Subcutaneous abdominal adipose tissue (tissue), 5 donors: ENCODE measurements around the gene PTPRJ.
"Not testable (repeated sequence)": the region's sequence is repeated elsewhere in the genome, so short reads cannot be mapped to it uniquely, and the experiment has no call there.

Experiments
- H3K27ac ChIP-seq: one replicate; pipeline ENCODE4 v1.7.0; 2013; ENCODE audit warnings: low read depth, mild to moderate bottlenecking, inconsistent platforms, low read length, moderate library complexity
- H3K27me3 ChIP-seq, 5 donors: one replicate each; pipeline ENCODE4 v1.7.0; 2013; ENCODE audit warnings: low read length in 5 of 5, inconsistent platforms in 1 of 5; ENCODE audit not compliant: control insufficient read depth in 5 of 5, insufficient read depth in 4 of 5
- H3K36me3 ChIP-seq, 5 donors: one replicate each; pipeline ENCODE4 v1.7.0; 2013; ENCODE audit warnings: low read length in 5 of 5; ENCODE audit not compliant: control insufficient read depth in 5 of 5, insufficient read depth in 5 of 5
- H3K4me1 ChIP-seq, 5 donors: one replicate each; pipeline ENCODE4 v1.7.0; 2013; ENCODE audit warnings: low read length in 5 of 5, mild to moderate bottlenecking in 3 of 5, moderate library complexity in 1 of 5; ENCODE audit not compliant: control insufficient read depth in 5 of 5, insufficient read depth in 5 of 5
- H3K4me3 ChIP-seq, 5 donors: one replicate each; pipeline ENCODE4 v1.7.0; 2013; ENCODE audit warnings: low read length in 5 of 5, low read depth in 1 of 5
- H3K9ac ChIP-seq, 5 donors: one replicate each; pipeline ENCODE4 v1.7.0; 2013; ENCODE audit warnings: low read length in 5 of 5, mild to moderate bottlenecking in 4 of 5, moderate library complexity in 3 of 5
- H3K9me3 ChIP-seq, 5 donors: one replicate each; pipeline ENCODE4 v1.7.0; 2013; ENCODE audit warnings: low read length in 5 of 5; ENCODE audit not compliant: control insufficient read depth in 5 of 5
- donor health status: healthy.
- donor health status: healthy.
- donor health status: healthy.
- donor health status: healthy.
- donor health status: healthy.

PTPRJ gene

GRCh38 chr11:48123254-48123875, 143.0 kb downstream of the PTPRJ start:
- Histone ChIP-seq H3K4me3 (no peak overlapping the region), H3K27me3 (no peaks in the 10 kb centered on the region), H3K27ac (no peak overlapping the region), H3K4me1 (no peaks in the 10 kb centered on the region), H3K9me3 (no peaks in the 10 kb centered on the region), H3K36me3 (peaks cover 13 to 53% (median 21%) of the 10 kb centered on the region in 5 donors), H3K9ac (no peak overlapping the region)

DNA sequence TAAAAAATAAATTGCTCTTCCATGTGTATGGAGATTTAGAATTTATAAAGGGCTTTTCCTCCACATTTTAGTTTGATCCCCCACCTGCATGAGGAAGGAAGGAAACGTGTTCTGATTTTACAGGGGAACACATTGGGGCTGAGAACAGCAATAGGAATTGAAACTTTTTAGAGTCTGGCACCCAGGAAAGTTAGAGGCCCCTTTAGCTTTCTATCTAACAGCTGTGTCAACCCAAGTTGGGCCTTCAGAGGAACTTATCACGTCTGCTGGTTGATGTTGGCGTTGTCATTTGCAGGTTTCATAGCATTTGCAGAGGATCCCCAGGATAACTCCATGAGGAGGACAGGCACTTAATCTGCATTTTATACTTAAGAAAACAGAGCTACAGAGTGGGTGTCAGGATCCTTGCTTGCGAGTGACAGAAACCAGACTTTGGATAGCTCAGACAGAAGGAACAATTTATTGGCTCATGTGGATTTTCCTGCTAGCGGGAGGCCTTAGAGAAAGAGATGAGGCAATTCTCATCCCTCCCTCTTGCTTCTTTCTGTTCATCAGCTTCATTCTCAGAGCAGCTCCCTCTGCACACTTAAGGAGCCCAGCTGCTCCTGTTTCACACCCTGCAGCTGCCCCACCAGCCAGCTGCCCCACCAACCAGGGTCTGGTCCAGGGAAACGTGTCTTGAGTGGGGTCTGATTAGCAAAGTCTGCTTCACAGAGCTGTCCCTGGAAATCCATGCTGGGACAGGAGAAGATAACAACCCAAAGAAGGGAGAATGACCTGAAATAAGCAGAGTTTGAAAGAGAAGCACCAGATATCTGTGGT, 143.8 kb downstream of the PTPRJ start:
- H3K27me3 ChIP-seq: no peaks in the 10 kb centered on the region
- no peaks in the 10 kb centered on the region for H3K4me1 ChIP-seq
- H3K9me3 ChIP-seq: no peaks in the 10 kb centered on the region
- no peak overlapping the region for H3K4me3 ChIP-seq
- no peak overlapping the region for H3K27ac ChIP-seq
- peaks cover 14 to 61% (median 24%) of the 10 kb centered on the region in 5 donors for H3K36me3 ChIP-seq
- H3K9ac ChIP-seq: no peak overlapping the region

GRCh38 chr11:48124880-48125279, 144.5 kb downstream of the PTPRJ start:
- Histone ChIP-seq H3K36me3 (peaks cover 14 to 68% (median 28%) of the 10 kb centered on the region in 5 donors), H3K4me1 (no peaks in the 10 kb centered on the region), H3K4me3 (no peak overlapping the region), H3K9ac (no peak overlapping the region), H3K9me3 (no peaks in the 10 kb centered on the region), H3K27me3 (no peaks in the 10 kb centered on the region), H3K27ac (no peak overlapping the region)

GRCh38 chr11:48125866-48126265, 145.5 kb downstream of the PTPRJ start:
- Histone ChIP-seq H3K27me3 (no peaks in the 10 kb centered on the region), H3K9ac (no peak overlapping the region), H3K36me3 (peaks cover 14 to 75% (median 30%) of the 10 kb centered on the region in 5 donors), H3K4me3 (no peak overlapping the region), H3K27ac (no peak overlapping the region), H3K4me1 (no peaks in the 10 kb centered on the region), H3K9me3 (no peaks in the 10 kb centered on the region)

DNA sequence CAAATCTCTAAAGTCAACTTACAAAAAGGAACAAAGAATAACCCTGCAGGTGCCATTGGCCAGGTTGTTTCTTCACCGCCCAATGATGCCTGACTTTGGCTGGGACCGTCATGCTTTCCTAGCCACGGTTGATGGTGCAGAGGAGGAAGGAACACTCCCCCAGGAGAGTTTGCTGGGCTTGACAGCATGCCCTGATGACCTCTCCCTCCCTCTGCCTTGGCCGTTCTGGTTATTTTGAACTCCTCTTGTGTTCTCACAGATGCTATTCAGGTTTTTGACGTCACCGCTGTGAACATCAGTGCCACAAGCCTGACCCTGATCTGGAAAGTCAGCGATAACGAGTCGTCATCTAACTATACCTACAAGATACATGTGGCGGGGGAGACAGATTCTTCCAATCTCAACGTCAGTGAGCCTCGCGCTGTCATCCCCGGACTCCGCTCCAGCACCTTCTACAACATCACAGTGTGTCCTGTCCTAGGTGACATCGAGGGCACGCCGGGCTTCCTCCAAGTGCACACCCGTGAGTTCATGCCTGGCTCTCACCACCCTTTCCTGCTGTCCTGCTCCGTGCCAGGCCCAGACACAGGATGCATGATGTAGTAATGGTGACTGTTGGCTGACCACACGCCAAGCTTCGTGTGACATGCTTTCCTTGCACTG, 147.3 kb downstream of the PTPRJ start:
- H3K36me3 ChIP-seq: peaks cover 12 to 74% (median 31%) of the 10 kb centered on the region in 5 donors
- H3K9me3 ChIP-seq: no peaks in the 10 kb centered on the region
- H3K4me1 ChIP-seq: no peaks in the 10 kb centered on the region
- no peak overlapping the region for H3K9ac ChIP-seq
- H3K4me3 ChIP-seq: no peak overlapping the region
- H3K27me3 ChIP-seq: no peaks in the 10 kb centered on the region
- H3K27ac ChIP-seq: no peak overlapping the region

DNA sequence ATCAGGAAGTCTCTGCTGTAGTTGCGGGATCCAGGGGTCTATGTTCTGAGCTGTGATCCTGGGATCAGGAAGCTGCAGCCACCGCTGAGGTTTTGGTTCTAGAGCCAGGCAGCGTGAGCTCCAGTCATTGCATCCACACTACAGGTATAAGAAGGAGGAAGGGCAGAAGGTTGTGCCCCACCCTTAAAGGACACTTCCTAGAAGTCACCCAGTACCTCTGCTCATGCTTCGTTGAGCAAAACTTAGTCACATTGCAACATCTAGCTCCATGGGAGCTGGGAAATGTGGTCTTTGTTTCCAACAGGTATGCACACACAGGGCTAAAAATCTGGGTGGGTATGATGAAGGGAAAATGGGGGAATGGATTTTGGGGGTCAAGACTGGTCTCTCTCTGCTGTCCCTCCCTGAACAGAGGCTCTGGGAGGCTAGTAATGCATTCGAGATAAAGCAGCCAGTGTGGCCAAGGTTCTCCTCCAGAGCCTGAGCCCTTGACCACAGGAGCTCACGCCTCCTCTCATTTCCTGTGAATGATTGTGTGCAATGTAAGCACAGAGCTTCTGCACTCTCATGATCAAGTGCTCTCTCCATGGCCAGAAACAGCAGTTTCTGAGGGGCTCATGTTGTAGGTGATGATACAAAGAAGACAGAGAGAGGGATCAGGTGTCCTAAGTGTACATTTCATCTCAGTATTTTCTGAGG, 149.5 kb downstream of the PTPRJ start:
- H3K27ac ChIP-seq: no peak overlapping the region
- no peaks in the 10 kb centered on the region for H3K9me3 ChIP-seq
- H3K9ac ChIP-seq: no peak overlapping the region
- H3K27me3 ChIP-seq: no peaks in the 10 kb centered on the region
- H3K4me3 ChIP-seq: no peak overlapping the region
- H3K4me1 ChIP-seq: no peaks in the 10 kb centered on the region
- peaks cover 14 to 65% (median 30%) of the 10 kb centered on the region in 5 donors for H3K36me3 ChIP-seq

DNA sequence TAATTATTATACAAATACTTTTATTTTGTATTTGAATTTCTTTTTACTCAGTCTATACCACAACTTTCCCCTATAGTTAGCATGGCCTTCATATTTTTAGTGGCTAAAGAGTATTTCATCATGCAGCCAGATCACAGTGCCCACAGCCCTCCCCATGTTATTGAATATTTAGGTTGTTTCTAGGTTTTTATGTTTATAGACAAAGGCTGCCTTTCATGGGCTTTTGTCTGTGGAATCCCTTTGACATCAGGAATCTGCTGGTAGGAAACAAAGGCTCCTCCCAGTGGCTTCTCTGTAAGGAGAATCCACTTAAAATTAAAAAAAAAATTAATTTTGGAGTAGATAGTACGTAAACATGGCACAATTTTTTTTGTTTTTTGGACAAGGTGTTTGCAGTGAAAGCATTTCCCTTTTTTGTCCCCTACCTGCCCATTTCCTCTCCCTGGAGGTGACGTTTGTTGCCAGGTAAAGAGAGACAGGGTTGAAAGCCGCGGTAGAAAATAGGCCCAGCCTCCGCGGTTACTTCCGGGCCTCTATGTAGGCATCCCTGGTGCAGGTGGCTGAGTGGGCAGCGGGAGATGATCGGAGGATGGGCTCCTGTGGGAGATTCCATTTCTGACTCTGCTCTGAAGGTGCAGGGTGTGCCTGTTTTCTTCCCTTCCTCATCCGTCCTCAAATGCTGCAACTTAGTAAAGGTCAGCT, 154.0 kb downstream of the PTPRJ start:
- H3K9me3 ChIP-seq: no peaks in the 10 kb centered on the region
- no peak overlapping the region for H3K9ac ChIP-seq
- no peaks in the 10 kb centered on the region for H3K4me1 ChIP-seq
- peaks cover 0 to 53% (median 15%) of the 10 kb centered on the region in 5 donors for H3K36me3 ChIP-seq
- H3K27ac ChIP-seq: no peak overlapping the region
- no peak overlapping the region for H3K4me3 ChIP-seq
- no peaks in the 10 kb centered on the region for H3K27me3 ChIP-seq

DNA sequence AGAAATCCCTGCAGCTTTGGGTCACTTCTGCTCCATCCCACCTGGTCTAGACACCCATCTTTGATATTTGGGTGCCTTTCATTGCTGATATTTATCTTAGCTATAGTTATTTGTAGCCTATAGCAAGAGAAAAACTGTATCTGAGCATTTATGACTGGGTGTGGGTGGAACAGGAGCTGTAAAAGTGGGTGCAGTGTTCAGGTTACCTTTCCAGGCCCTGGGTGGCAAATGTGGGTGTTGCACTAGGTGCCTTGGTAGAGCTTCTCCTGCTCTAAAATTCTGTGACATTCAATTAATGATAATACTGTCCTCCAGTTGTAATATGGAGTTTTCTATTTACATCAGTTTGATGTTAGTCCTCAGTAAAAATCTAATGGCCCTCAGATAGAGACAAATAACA, 157.9 kb downstream of the PTPRJ start:
- Histone ChIP-seq H3K4me3 (no peak overlapping the region), H3K4me1 (peaks cover 0 to 4% (median 0%) of the 10 kb centered on the region in 5 donors), H3K9me3 (no peaks in the 10 kb centered on the region), H3K27ac (no peak overlapping the region), H3K36me3 (peaks cover 7 to 48% (median 18%) of the 10 kb centered on the region in 5 donors), H3K27me3 (no peaks in the 10 kb centered on the region), H3K9ac (no peak overlapping the region)

- H3K9me3 ChIP-seq, H3K9ac ChIP-seq, H3K4me1 ChIP-seq, H3K4me3 ChIP-seq, H3K27ac ChIP-seq, H3K27me3 ChIP-seq: not testable (repeated sequence)
- H3K36me3 ChIP-seq: peaks cover 8 to 62% (median 30%) of the 10 kb centered on the region in 5 donors
Measured at GRCh38 chr11:48139896-48140295, 159.5 kb downstream of the PTPRJ start.
